ENCODE measurements around the gene CLIC3. TPM values are rescaled to one million over a fixed set of nuclear protein-coding genes. Genes with fewer than 3 reads are reported as not detected.
"Not testable (repeated sequence)": the region's sequence is repeated elsewhere in the genome, so short reads cannot be mapped to it uniquely, and the experiment has no call there.

The CLIC3 gene, protein sequence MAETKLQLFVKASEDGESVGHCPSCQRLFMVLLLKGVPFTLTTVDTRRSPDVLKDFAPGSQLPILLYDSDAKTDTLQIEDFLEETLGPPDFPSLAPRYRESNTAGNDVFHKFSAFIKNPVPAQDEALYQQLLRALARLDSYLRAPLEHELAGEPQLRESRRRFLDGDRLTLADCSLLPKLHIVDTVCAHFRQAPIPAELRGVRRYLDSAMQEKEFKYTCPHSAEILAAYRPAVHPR
- total RNA-seq (2014; rRNA removed; shearing (Covaris generic)), result 0.68 and 1.7 TPM in 2 replicates

DNA sequence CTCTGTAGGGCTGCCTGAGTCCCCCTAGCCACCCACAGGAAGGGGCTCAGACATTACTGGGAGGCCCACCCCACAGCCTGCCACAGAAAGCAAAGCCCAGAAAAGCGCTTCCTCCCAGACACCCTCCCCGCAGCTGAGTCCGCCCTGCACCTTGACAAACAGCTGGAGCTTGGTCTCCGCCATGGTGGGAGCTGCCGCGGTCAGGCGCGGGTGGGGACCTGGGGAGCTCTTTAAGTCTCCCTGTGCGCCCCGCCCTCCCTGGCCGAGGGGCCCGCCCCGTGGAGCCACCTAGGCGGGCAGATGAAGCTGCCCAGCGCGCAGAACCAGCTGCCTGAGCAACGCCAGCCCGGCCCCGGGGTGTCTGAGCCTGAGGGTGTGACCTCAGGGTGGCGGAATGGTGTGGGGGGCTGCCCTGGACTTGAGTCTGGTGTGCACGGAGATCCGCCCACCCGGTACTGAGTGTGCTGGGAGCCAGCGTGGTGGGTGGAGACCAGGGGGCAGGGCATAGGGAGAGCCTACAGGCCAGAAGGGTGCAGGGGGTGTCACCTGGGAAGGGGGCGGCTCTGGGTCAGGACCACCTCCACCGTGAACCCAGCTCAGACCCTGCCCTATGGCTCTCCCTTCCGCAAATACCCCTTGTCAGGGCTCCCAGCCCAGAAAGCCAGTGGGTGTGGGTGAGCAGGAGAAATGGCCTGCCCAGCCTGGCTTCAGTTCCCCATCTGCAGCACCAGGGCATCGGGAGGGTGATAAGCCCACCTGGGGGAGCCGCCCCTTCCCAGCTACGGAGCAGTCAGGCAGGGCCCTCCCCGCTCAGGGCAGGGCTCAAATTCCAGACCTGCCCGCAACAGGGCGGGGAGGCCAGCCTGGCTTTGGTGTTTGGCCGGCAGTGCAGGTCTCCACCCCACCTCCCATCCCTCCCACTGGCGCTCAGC lies at the start of gene CLIC3:
CLIC3 (minus strand) TSS at position 208 of the 932 bp plus-strand sequence; CDS start at position 183, 25 bp downstream.
- peak; percentile 15 for DNase-seq (ENCODE audit: low read depth)

GRCh38 chr9:137045294-137046087 lies 49.1 kb upstream of the CLIC3 start:
- DNase-seq (ENCODE audit: low read depth), result peak; percentile 24

DNA sequence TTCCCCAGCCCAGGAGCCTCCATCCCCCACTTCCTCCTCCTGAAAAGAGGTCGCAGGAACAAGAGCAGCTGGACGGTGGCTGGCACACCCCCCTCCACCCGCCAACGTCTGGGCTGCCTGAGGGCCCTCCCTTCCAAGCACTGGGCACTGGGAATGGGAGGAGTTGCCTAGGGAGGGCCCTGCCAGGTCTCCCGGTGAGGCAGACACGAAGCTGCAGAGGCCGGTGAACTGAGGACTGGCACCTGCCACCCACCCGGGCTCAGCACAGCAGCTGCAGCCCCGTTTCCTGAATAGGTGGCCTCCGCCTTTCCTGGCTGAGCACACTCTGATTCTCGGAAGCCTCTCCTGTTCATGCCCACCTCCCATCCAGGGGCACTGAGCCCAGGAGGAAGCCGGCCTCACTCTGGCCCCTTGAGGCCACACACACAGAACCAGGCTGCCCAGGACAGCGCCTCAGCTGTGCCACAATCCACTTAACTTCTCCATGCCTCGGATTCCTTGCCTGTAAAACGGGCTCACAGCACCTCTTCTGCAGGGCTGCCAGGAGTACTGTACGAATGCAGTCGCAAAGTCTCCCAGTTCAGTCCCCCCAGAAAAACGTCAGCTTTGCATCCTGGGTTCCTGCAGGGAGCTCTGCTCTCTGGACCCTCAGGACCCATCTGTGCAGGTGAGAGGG lies 48.3 kb upstream of the CLIC3 start:
- no peak for DNase-seq (ENCODE audit: low read depth)

GRCh38 chr9:137044037-137044436 lies 47.7 kb upstream of the CLIC3 start:
- DNase-seq (ENCODE audit: low read depth), result no peak

GRCh38 chr9:137042751-137043727 lies 46.7 kb upstream of the CLIC3 start:
- no peak for DNase-seq (ENCODE audit: low read depth)

DNA sequence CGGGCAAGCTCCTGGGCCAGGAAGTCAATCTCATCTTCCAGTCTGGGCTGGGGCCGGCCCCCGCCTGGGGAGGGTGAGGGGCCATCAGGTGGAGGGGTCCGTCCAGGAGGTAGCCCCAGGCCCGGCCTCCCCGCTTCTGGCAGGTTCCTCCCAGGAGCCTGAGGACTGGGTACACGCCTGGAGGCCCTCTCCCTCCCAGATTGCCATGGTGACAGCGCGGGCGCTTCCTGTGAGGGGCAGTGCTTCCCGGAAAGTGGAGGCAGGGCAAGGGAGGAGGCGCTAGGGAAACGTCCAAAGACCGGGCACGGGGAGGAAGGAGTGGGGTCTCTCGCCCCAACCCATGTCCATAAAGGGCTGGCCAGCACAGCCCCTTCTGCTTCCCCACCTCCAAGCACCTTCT lies 44.8 kb upstream of the CLIC3 start:
- DNase-seq (ENCODE audit: low read depth), result no peak

DNA sequence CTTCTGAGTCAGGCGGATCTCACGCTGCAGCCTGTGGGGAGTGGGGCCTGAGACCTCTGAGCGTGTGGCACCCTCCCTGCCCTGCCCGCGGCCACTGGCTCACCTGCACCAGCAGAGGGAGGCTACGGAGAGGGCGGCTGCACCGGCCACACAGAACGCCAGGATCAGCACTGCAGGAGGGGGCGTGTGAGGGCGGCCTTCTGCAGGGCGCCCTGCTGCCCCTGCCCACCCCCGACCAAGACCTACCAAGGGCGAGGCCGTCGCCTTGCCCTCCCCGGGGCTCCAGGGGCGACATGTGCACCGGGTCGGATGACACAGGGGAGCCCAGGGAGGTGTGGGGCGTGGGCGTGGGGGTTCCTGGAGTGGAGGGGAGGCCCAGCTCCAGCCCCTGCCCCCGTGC lies 44.2 kb upstream of the CLIC3 start:
- DNase-seq (ENCODE audit: low read depth), result no peak

- no peak for DNase-seq (ENCODE audit: low read depth)
Observed at GRCh38 chr9:137039611-137040366, 43.4 kb upstream of the CLIC3 start.

- no peak for DNase-seq (ENCODE audit: low read depth)
Observed at GRCh38 chr9:137038916-137039315, 42.5 kb upstream of the CLIC3 start.

DNA sequence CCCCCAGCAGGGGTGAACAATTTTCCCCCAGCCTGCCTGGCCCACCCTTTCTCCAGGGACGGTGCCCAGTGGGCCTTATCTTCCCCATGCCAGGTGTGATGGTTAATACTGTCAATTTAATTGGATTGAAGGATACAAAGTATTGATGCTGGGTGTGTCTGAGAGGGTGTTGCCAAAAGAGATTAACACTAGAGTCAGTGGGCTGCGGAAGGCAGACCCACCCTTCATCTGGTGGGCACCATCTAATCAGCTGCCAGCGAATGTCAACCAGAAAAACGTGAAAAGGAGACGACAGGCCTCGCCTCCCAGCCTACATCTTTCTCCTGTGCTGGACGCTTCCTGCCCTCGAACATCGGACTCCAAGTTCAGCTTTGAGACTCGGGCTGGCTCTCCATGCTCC lies 41.1 kb upstream of the CLIC3 start:
- DNase-seq (ENCODE audit: low read depth), result no peak

GRCh38 chr9:137037035-137037434 lies 40.7 kb upstream of the CLIC3 start:
- DNase-seq (ENCODE audit: low read depth), result no peak

DNA sequence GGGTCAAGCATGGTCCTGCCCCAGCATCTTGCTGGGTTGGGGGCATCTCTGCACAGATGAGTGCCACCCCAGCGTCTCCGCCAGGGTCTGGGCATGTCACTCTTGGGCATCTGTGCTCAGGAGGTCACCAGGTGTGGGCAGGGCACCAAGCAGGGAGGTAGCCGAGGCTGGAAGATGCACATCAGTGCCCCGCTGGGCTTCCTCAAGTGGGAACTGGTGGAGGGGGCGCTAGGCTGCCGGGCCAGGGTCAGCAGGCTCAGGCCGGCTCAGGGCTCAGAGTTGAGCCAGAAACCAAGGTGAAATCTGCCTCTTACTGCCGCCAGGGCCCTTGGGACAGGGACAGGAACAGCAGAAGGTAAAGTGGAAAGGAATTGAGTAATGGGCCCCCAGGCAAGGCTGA lies 39.6 kb upstream of the CLIC3 start:
- DNase-seq (ENCODE audit: low read depth), result no peak

- DNase-seq (ENCODE audit: low read depth), result no peak
Observed at GRCh38 chr9:137035507-137035834, 39.1 kb upstream of the CLIC3 start.

- peak; percentile 64 for DNase-seq (ENCODE audit: low read depth)
Observed at GRCh38 chr9:137034709-137035506, 38.5 kb upstream of the CLIC3 start.

DNA sequence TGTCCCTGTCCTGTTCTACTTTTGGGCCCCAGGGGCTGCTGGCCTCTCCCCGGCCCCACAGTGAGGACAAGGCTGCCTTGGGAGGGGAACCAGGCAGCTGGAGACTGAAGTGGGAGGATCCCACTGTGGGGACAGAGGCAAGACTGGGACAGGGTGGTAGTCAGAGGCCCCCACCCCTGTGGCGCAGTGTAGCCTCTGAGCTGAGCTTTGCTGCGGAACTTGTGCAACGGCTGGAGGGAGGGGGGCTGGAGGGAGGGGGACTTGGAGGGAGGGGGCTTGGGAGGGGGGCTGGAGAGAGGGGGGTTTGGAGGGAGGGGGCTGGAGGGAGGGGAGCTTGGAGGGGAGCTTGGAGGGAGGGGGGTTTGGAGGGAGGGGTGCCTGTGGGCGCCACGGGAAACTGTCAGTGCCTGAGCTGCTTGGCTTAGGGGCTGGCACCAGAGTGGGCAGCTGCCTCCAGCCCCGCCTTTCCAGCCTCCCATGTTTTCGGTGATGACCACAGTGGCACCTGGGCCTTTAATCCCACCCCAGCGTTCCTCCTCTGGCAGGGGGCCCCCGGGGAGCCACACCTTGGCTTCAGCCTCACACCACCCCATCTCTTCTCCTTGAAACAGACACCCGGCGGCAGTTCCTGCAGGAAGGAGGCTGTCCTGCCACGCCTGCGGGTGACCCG lies 37.8 kb upstream of the CLIC3 start:
- DNase-seq (ENCODE audit: low read depth), result no peak

GRCh38 chr9:137033481-137033880 lies 37.1 kb upstream of the CLIC3 start:
- DNase-seq (ENCODE audit: low read depth), result not testable (repeated sequence)

- DNase-seq (ENCODE audit: low read depth), result no peak
Observed at GRCh38 chr9:137032858-137033257, 36.5 kb upstream of the CLIC3 start.

GRCh38 chr9:137031904-137032640 lies 35.7 kb upstream of the CLIC3 start, which contains the start of gene FUT7:
FUT7 (minus strand) TSS chr9:137032088; CDS start chr9:137031991, 97 bp downstream.
- no peak for DNase-seq (ENCODE audit: low read depth)
